IgD-negative memory B cell (primary cell): ENCODE data around the gene CPNE7. TPM values are rescaled to one million over a fixed set of nuclear protein-coding genes. Genes with fewer than 3 reads are reported as not detected.
"Not testable (repeated sequence)": the region's sequence is repeated elsewhere in the genome, so short reads cannot be mapped to it uniquely, and the experiment has no call there.

Experiments
- H3K27ac Mint-ChIP-seq, 3 donors: one replicate each; pipeline ENCODE4 v1.8.0; 2020 to 2022; ENCODE audit warnings: mild to moderate bottlenecking in 3 of 3, mixed read lengths in 3 of 3, moderate library complexity in 1 of 3
- H3K27me3 Mint-ChIP-seq: one replicate; pipeline ENCODE4 v1.8.0; 2021; ENCODE audit warnings: mixed read lengths
- H3K36me3 Mint-ChIP-seq: one replicate; pipeline ENCODE4 v1.8.0; 2020; ENCODE audit warnings: mild to moderate bottlenecking, mixed read lengths
- H3K4me1 Mint-ChIP-seq, 3 donors: one replicate each; pipeline ENCODE4 v1.8.0; 2020 to 2022; ENCODE audit warnings: mixed read lengths in 3 of 3, mild to moderate bottlenecking in 1 of 3
- H3K4me3 Mint-ChIP-seq, 4 donors: one replicate each; pipeline ENCODE4 v1.8.0; 2020 to 2022; ENCODE audit warnings: mild to moderate bottlenecking in 4 of 4, mixed read lengths in 4 of 4, moderate library complexity in 3 of 4
- H3K9me3 Mint-ChIP-seq, 3 donors: one replicate each; pipeline ENCODE4 v1.8.0; 2020 to 2021; ENCODE audit warnings: mixed read lengths in 3 of 3, mild to moderate bottlenecking in 1 of 3
- polyA plus RNA-seq: library from polyadenylated mRNA; unstranded; fragments of 300-500 nt; fragmentation: Illumina TruSeq; gene quantifications from one replicate; pipeline ENCODE4 v1.2.3, GENCODE V29; 2021

Gene CPNE7
- polyA plus RNA-seq, 1 donor from 2014 or later: not detected

GRCh38 chr16:89621136-89621697 lies 45.7 kb downstream of the CPNE7 start:
- Mint-ChIP-seq H3K27ac (no peak overlapping the region), H3K4me1 (peaks cover 0 to 7% (median 3%) of the 10 kb centered on the region in 3 donors), H3K9me3 (no peaks in the 10 kb centered on the region), H3K36me3 (no peaks in the 10 kb centered on the region), H3K4me3 (no peak overlapping the region), H3K27me3 (peaks cover 11% of the 10 kb centered on the region)

- Mint-ChIP-seq H3K4me1 (peaks cover 0 to 2% (median 0%) of the 10 kb centered on the region in 3 donors), H3K9me3 (no peaks in the 10 kb centered on the region), H3K27me3 (peaks cover 11% of the 10 kb centered on the region)
Measured at GRCh38 chr16:89621698-89622409, 46.3 kb downstream of the CPNE7 start.

GRCh38 chr16:89623511-89624261 lies 48.1 kb downstream of the CPNE7 start:
- no peaks in the 10 kb centered on the region for H3K36me3 Mint-ChIP-seq
- H3K4me3 Mint-ChIP-seq: no peak overlapping the region
- no peak overlapping the region for H3K27ac Mint-ChIP-seq
- no peaks in the 10 kb centered on the region for H3K9me3 Mint-ChIP-seq
- no peaks in the 10 kb centered on the region for H3K4me1 Mint-ChIP-seq
- peaks cover 12% of the 10 kb centered on the region for H3K27me3 Mint-ChIP-seq

More at GRCh38 chr16:89621698-89622409, 46.3 kb downstream of the CPNE7 start:
- no peak overlapping the region for H3K4me3 Mint-ChIP-seq
- no peaks in the 10 kb centered on the region for H3K36me3 Mint-ChIP-seq
- no peak overlapping the region for H3K27ac Mint-ChIP-seq

- Mint-ChIP-seq H3K27ac (no peak overlapping the region), H3K36me3 (no peaks in the 10 kb centered on the region)
Measured at GRCh38 chr16:89624777-89625761, 49.5 kb downstream of the CPNE7 start.

GRCh38 chr16:89629827-89630610 lies 54.5 kb downstream of the CPNE7 start:
- H3K36me3 Mint-ChIP-seq: no peaks in the 10 kb centered on the region
- H3K27me3 Mint-ChIP-seq: peaks cover 12% of the 10 kb centered on the region
- H3K4me3 Mint-ChIP-seq: no peak overlapping the region
- H3K9me3 Mint-ChIP-seq: no peaks in the 10 kb centered on the region
- H3K27ac Mint-ChIP-seq: peak overlapping the region in 1 of 3 donors; percentile 43
- peaks cover 0 to 3% (median 0%) of the 10 kb centered on the region in 3 donors for H3K4me1 Mint-ChIP-seq

More at GRCh38 chr16:89624777-89625761, 49.5 kb downstream of the CPNE7 start:
- Mint-ChIP-seq H3K9me3 (no peaks in the 10 kb centered on the region), H3K4me1 (peaks cover 0 to 3% (median 0%) of the 10 kb centered on the region in 3 donors), H3K4me3 (no peak overlapping the region), H3K27me3 (peaks cover 12% of the 10 kb centered on the region)

DNA sequence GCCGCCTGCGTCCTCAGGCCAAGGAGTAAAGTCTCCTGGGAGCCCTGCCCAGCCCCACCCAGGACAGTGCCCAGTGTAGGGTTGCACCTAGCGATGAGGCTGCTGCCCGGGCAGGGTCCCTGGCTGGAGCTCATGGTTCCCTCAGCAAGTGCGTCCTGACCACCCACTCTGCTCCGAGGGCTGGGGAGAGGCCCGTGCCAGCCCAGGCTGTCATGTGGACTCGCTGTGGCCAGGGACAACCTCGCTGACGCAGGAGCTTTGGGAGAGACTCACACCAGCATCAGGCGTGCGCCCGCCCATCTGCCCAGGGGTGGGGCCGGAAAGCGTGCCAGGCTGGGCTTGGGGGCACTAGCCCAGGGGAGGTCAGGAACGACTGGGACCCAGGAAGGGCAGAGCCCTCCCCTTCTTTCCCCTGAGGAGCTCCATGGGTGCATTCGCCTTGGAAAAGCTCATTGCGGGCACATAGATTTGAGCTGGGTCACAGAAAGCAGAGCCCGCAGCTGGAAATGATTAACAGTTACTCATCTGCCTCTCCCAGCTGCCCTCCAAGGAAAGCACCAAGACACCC lies 57.6 kb downstream of the CPNE7 start:
- Mint-ChIP-seq H3K27me3 (peaks cover 14% of the 10 kb centered on the region), H3K9me3 (no peaks in the 10 kb centered on the region), H3K36me3 (no peaks in the 10 kb centered on the region), H3K4me3 (no peak overlapping the region), H3K27ac (no peak overlapping the region), H3K4me1 (peaks cover 0 to 3% (median 0%) of the 10 kb centered on the region in 3 donors)

- H3K36me3 Mint-ChIP-seq: not testable (repeated sequence)
Measured at GRCh38 chr16:89634463-89635385, 59.2 kb downstream of the CPNE7 start.

DNA sequence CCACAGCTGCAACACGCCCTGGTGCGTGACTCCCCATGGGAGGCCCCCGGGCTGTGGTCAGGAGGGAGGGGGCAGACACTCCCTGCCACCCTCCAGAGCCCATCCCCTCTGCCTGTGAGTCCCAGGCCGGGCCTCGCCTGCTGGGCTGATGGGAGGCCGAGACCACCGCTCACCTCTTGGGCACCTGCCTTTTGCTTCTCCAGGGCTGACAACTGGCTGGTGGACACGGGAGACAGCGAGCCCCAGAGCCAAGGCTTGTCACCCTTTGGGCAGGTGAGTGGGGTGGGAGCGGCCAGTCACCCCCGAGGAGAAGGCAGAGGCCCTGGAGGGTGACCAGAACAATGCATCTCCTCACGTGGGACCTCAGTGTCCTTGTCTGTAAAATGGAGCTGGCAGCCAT lies 61.1 kb downstream of the CPNE7 start:
- Mint-ChIP-seq H3K27ac (no peak overlapping the region), H3K4me1 (peaks cover 4 to 6% (median 5%) of the 10 kb centered on the region in 3 donors), H3K4me3 (no peak overlapping the region), H3K27me3 (peaks cover 21% of the 10 kb centered on the region), H3K9me3 (no peaks in the 10 kb centered on the region), H3K36me3 (no peaks in the 10 kb centered on the region)

More at GRCh38 chr16:89634463-89635385, 59.2 kb downstream of the CPNE7 start:
- H3K4me3 Mint-ChIP-seq, H3K27ac Mint-ChIP-seq, H3K4me1 Mint-ChIP-seq, H3K9me3 Mint-ChIP-seq: not testable (repeated sequence)
- H3K27me3 Mint-ChIP-seq: peaks cover 12% of the 10 kb centered on the region

DNA sequence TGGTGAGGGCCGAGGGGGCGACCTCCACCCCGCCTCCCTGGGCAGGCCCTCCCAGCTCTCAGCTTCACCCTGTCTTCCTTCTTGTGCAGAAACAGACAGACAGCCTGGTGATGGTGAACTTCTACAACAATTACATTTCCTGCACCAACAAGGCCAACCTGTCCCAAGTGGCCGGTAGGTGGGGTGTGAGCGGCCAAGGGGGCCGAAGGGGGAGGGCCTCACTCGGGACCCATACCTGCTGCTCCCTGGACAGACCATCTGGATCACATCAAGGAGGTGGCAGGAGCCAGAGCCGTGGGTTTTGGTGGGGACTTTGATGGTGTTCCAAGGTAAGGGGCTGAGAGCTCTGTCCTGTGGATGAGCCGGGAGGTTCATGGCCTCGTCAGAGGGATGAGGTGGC lies 61.8 kb downstream of the CPNE7 start:
- H3K27ac Mint-ChIP-seq: peak overlapping the region in 1 of 3 donors; percentile 35
- no peak overlapping the region for H3K4me3 Mint-ChIP-seq
- H3K4me1 Mint-ChIP-seq: peaks cover 4 to 6% (median 5%) of the 10 kb centered on the region in 3 donors
- H3K9me3 Mint-ChIP-seq: no peaks in the 10 kb centered on the region
- H3K27me3 Mint-ChIP-seq: peaks cover 18% of the 10 kb centered on the region
- H3K36me3 Mint-ChIP-seq: no peaks in the 10 kb centered on the region

GRCh38 chr16:89638455-89638854 lies 62.9 kb downstream of the CPNE7 start:
- no peaks in the 10 kb centered on the region for H3K36me3 Mint-ChIP-seq

GRCh38 chr16:89639385-89639784 lies 63.8 kb downstream of the CPNE7 start:
- H3K4me3 Mint-ChIP-seq: no peak overlapping the region
- no peaks in the 10 kb centered on the region for H3K9me3 Mint-ChIP-seq
- H3K4me1 Mint-ChIP-seq: peaks cover 4 to 6% (median 5%) of the 10 kb centered on the region in 3 donors
- H3K36me3 Mint-ChIP-seq: no peaks in the 10 kb centered on the region
- H3K27me3 Mint-ChIP-seq: peaks cover 10% of the 10 kb centered on the region
- no peak overlapping the region for H3K27ac Mint-ChIP-seq

More at GRCh38 chr16:89638455-89638854, 62.9 kb downstream of the CPNE7 start:
- no peak overlapping the region for H3K27ac Mint-ChIP-seq
- H3K27me3 Mint-ChIP-seq: peaks cover 16% of the 10 kb centered on the region
- no peak overlapping the region for H3K4me3 Mint-ChIP-seq
- H3K4me1 Mint-ChIP-seq: peaks cover 4 to 6% (median 5%) of the 10 kb centered on the region in 3 donors
- no peaks in the 10 kb centered on the region for H3K9me3 Mint-ChIP-seq

DNA sequence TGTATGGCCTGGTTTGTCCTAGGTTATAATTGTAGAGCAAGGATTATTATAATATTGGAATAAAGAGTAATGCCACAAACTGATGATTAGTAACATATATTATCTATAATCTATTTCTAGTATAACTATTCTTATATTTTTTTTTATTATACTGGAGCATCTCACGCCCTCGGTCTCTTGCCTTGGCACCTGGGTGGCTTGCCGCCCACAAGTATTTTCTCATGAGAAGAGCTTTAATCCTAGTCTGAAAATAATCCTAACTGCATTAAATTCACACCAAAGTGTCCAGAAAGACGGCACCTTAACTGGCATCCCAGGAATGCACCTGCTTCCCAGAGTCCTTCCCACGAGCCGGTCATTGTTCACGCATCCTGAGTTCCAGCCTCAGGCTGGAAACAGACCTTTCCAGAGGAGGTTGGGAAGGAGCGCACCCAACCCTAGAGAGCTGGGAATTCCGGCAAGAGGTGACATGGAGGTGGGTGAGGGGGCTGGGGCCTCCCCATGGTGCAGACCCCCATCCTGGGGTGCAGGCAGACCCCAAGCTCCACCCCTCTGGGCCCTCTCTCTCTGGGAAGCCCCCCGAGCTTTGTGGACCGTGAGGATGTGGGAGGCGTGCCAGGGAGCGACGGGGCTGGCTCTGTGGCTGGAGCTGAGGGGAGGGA lies 66.0 kb downstream of the CPNE7 start:
- H3K4me3 Mint-ChIP-seq: peak overlapping the region in 2 of 4 donors; percentile 13 to 14
- no peaks in the 10 kb centered on the region for H3K9me3 Mint-ChIP-seq
- peaks cover 9% of the 10 kb centered on the region for H3K27me3 Mint-ChIP-seq
- peaks cover 4 to 6% (median 5%) of the 10 kb centered on the region in 3 donors for H3K4me1 Mint-ChIP-seq
- H3K36me3 Mint-ChIP-seq: no peaks in the 10 kb centered on the region
- H3K27ac Mint-ChIP-seq: no peak overlapping the region
